ENCODE data around the gene GABRG3.

GRCh38 chr15:27480642-27481041, 509.7 kb downstream of the GABRG3 start:
- TF ChIP-seq PBX3 (CRISPR knock-in tag; IDR thresholded peaks at IDR 0.05) (no peak), CTCF (tag by site-specific recombination; IDR thresholded peaks at IDR 0.05) (no peak), ATF2 (tag by site-specific recombination; IDR thresholded peaks at IDR 0.05; ENCODE audit: low read depth) (no peak), BCL11A (tag by site-specific recombination; IDR thresholded peaks at IDR 0.05; ENCODE audit: low read depth) (no peak), ZNF175 (tag by site-specific recombination; IDR thresholded peaks at IDR 0.05) (no peak), ZBTB26 (tag by site-specific recombination; optimal IDR thresholded peaks at IDR 0.05) (no peak), ZNF660 (tag by site-specific recombination; IDR thresholded peaks at IDR 0.05) (no peak)
